ENCODE data around the gene CLASP1.

CLASP1 gene

DNA sequence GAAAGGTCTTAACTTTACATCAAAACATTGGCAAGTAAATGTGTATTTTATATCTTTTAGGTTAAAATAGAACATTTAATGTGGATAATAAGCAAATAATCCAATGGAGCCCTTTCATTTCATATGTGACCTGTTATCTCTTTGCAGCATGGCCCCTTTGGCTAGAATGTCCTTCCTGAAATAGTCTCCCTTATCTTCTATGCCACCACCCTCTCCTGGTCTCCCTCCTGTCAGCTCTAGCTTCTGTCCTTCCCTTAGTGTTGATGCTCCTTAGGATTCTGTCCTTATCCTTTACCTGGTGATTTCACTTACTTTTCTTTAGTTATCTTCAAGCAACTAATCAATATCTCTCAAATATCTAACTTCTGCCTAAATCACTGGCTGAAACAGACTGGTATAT is 277.2 kb downstream of the CLASP1 start:
- H3K4me3 ChIP-seq (ENCODE audit: low read length) = no peak overlapping the region
- DNase-seq (ENCODE audit: low read depth, low spot score) = no peak

DNA sequence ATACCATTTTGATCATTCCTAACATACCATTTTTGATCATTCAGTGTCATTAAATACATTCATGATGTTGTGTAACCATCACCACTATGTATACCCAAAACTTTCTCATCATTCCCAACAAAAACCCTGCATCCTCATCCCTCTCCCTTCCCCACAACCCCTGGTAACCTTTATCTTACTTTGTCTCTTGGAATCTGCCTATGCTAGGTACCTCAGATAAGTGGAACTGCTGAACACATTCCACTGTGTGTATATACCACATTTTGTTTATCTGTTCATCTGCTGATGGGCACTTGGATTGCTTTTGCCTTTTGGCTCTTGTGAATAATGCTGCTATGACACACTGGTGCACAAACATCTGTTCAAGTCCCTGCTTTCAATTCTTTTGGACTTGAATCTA is 280.4 kb downstream of the CLASP1 start:
- no peak overlapping the region for H3K4me3 ChIP-seq (ENCODE audit: low read length)
- no peak for DNase-seq (ENCODE audit: low read depth, low spot score)

DNA sequence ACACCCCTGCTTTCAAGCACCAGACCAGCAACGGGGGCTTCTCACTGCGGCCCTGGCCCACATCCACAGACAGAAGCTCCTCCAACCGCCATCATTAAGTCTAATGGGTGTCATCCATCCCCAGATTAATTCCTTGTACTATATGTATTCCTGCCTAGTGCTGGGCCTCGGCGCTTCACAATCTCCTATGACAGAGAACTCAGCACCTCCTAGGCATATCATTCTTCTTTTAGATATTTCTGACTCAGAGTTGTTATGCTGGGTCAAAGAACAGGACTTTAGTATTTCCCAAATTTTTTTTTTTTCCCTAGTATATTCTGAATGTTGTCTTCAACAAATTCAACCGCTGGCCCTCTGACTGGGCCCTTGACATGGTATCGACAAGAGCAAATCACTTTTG is 281.1 kb downstream of the CLASP1 start:
- no peak overlapping the region for H3K4me3 ChIP-seq (ENCODE audit: low read length)
- no peak for DNase-seq (ENCODE audit: low read depth, low spot score)

DNA sequence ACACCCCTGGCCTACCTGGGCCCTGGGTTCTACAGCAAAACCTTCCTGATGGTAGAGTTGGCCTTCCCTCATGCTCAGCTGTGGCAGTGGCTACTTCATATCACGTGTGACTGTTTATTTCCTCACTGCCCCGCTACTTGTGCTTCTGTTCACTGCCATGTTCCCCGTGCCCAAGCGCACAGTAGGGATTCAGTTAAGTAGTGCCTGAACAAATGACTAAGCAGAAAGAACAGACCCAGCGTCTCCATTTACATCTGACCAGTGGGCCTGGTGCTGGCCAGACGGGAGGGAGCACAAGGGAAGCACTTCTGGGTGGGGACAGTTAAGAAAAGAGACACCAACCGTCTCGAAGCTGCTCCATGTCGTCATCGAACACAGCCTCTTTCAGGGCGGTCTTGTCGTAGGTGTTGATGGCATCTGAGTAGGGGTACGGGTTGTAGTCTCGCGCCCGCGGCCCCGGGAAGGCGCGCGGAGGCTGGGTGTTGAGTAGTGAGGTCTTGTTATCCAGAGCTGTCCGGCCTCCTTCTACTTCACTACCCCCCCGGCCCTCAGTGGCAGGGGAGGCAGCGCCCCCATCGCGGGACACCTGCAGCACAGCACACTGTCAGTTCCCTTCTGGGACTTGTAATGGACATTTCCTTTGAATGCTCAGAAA is 281.9 kb downstream of the CLASP1 start:
- no peak for DNase-seq (ENCODE audit: low read depth, low spot score)
- H3K4me3 ChIP-seq (ENCODE audit: low read length) = no peak overlapping the region

DNA sequence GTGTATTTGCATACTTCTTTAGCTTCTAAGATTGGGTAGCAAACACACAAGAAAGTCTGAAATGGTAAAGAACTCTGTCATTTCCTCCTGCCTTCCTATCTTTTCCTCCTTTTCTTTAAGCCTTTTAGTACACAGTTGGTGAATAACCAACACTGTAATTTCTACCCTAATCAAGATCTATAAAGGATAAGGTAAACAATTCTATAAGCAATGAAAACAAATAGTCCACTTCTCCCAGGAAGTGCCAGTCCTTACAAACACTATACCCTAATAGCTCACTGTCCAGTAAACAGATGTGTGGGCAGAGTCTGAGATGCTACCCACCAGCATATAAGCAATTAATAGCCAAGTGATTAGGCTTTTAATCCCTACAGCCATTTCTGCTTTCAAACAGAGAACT is 283.2 kb downstream of the CLASP1 start:
- no peak for DNase-seq (ENCODE audit: low read depth, low spot score)
- H3K4me3 ChIP-seq (ENCODE audit: low read length) = no peak overlapping the region

- DNase-seq (ENCODE audit: low read depth, low spot score) = no peak
- no peak overlapping the region for H3K4me3 ChIP-seq (ENCODE audit: low read length)
These were observed 284.2 kb downstream of the CLASP1 start for GRCh38 chr2:121365061-121365460.

GRCh38 chr2:121363632-121364420 is 285.4 kb downstream of the CLASP1 start:
- no peak overlapping the region for H3K4me3 ChIP-seq (ENCODE audit: low read length)
- no peak for DNase-seq (ENCODE audit: low read depth, low spot score)

DNA sequence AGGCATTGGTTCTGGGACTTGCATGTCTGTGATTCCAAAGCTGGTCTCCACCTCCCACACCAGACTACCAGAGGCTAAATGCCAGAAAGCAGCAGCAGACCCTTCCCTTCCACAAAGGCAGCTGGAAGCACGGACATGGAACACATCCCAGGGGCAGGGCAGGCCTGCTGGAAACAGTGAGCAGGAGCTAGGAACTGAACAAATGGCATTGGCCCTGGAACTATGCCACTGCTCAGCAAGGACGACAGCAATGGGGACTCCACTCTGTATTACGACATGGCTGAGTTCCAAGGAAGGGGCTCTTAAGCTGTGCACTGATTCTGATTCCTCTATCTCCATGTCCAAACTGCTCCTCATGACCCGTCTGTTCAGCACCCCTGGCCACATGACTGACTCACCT is 286.5 kb downstream of the CLASP1 start:
- no peak for DNase-seq (ENCODE audit: low read depth, low spot score)
- H3K4me3 ChIP-seq (ENCODE audit: low read length) = no peak overlapping the region

GRCh38 chr2:121362226-121362625 is 287.0 kb downstream of the CLASP1 start:
- no peak overlapping the region for H3K4me3 ChIP-seq (ENCODE audit: low read length)
- no peak for DNase-seq (ENCODE audit: low read depth, low spot score)

GRCh38 chr2:121360566-121361300 is 288.5 kb downstream of the CLASP1 start:
- H3K4me3 ChIP-seq (ENCODE audit: low read length) = no peak overlapping the region
- DNase-seq (ENCODE audit: low read depth, low spot score) = no peak

DNA sequence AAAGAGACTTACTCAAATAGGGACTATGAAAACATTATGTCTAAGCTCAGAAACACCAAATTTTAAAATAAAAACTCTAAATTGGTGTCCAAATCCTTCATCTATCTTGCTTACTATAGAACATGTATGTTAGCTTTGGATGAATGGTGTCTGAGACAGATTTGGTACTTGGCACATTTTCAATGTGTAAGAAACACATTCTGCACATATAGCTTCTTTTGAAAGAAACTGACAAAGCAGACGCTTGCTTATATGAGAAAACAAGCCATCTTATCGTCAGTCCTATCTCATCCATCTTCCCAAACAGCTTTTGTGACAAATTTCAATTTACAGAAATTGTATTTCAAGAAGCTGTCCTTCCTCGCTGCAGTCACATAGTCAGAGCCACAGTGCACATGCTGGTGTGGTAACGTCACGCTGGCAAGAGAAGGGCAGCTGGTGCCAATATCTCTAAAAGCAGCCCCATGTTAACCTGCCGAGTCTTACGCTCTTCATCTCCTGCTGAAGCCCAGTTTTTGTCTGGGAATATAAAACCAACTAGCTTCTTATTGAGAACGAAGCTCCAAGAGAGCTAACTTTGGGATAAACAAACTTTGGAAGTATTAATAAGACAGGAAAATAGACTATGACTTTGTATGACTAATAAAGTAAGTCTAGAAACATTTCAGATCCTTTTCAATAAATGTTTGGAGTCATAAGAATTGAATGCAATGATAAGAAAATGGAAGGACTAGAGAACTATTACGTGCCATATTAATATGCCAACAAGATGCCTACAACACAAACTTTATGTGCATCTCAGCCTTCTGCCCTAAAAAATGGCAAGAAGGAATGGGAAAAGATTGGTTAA is 289.3 kb downstream of the CLASP1 start:
- no peak overlapping the region for H3K4me3 ChIP-seq (ENCODE audit: low read length)
- DNase-seq (ENCODE audit: low read depth, low spot score) = no peak

- no peak for DNase-seq (ENCODE audit: low read depth, low spot score)
These were observed 290.1 kb downstream of the CLASP1 start for GRCh38 chr2:121359170-121359569.

DNA sequence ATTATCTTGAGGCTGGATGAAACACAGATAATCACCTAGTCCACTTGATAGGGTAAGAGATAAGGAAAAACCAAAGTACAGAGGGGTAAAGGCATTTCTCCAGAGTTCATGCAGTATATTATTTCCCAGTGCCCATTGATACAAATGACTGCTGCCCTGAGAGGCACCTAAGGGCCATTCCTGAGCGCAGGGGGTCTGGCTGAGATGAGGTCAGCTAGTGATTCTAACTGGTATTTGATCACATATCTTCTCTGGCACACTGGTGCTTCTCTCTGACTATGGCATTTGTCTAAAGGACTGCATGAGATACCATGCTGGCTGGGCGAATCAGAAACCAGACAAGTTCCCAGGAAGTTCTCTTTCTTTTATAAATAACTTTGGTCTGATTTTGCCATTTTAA is 291.0 kb downstream of the CLASP1 start:
- no peak overlapping the region for H3K4me3 ChIP-seq (ENCODE audit: low read length)
- DNase-seq (ENCODE audit: low read depth, low spot score) = no peak

More at GRCh38 chr2:121359170-121359569, 290.1 kb downstream of the CLASP1 start:
- no peak overlapping the region for H3K4me3 ChIP-seq (ENCODE audit: low read length)

DNA sequence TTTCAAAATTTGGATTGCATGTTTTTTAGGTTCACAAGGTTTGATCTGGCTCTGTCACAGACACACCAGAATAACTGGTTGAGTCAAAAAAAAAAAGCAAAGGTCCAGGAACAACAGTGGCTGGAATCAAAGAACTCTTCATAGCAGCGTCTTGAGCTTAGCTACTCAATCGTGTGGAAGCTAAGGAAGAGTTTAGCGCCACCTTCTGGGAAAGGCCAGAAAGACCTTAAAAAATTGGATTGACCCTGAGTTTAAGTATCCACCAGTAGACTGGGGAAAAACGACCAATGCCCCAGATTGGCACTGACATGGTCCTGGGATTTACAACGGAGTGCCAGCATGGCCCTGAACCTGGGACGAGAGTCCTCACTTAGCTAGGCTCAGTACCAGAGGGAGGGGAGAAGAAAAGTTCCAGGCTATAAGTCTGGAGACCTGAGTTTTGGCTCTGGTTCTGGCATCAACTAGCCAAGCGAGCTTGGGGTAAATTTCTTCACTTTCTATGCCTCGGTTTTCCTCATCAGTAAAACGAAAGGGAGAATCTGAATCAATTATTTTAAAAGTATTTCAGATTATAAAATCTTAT is 293.1 kb downstream of the CLASP1 start:
- H3K4me3 ChIP-seq (ENCODE audit: low read length) = no peak overlapping the region
- DNase-seq (ENCODE audit: low read depth, low spot score) = peak; percentile 50

DNA sequence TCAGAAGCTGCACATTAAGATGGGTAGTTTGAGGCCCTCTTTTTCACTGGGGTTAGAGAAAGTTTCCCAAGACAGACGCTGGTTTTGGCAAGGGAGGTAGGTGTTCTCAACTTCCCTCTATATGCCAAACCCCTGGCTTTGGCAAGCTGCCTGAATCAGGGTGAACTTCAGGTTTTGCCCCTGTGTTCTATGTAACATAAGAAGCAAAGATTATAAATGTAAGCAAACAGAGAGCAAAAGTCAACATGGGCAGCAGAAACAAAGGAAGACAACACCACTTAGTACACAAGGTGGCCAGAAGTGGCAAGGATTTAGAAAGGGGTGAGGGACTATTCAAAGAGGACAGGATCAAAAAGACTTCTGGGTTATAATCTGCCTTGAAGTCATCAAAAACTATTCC is 293.8 kb downstream of the CLASP1 start:
- DNase-seq (ENCODE audit: low read depth, low spot score) = no peak
- H3K4me3 ChIP-seq (ENCODE audit: low read length) = no peak overlapping the region

DNA sequence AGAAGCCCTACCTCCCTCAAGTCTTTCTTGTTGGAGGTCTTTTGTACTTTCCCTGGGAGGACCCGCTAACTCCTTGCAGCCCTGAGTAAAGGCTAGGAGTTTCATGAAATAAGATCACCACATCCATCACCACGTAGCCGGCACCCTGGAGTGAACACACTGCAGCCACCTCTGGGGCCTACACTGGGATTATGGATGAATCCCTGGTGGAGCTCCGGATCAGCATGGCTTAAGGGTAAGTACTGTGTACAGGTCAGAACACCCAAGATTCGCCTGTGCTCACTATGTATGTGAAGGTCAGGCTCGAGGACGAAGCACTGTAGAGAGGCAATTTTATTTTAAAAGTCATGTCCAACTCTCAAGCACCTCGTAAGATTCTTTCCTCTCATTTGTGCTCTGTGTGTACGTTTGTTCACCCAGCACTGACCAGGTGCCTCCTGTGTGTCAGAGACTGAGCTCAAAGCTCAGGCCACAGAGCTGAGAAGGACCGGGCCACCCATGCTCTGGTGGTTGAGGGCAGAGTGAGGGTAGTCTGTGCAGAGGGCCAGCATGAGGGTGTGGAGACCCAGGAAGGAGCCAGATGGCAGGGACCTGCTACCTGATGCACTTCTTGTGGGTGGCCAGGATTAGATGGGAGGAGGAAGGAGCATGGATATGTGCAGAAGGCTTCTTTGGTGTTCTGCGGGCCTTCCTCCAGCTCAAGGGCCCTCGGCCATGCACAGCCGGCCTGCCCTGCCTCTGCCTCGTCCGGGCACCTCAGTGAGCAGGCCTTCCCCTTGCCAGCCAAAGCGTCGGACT is 297.5 kb downstream of the CLASP1 start:
- DNase-seq (ENCODE audit: low read depth, low spot score) = no peak
- no peak overlapping the region for H3K4me3 ChIP-seq (ENCODE audit: low read length)

- no peak for DNase-seq (ENCODE audit: low read depth, low spot score)
- H3K4me3 ChIP-seq (ENCODE audit: low read length) = no peak overlapping the region
These were observed 298.4 kb downstream of the CLASP1 start for GRCh38 chr2:121350890-121351289.

GRCh38 chr2:121350402-121350775 is 298.9 kb downstream of the CLASP1 start:
- no peak overlapping the region for H3K4me3 ChIP-seq (ENCODE audit: low read length)
- no peak for DNase-seq (ENCODE audit: low read depth, low spot score)
